Prostate gland (tissue), 2 donors: ENCODE results near the gene HOXA7.

Experiments used
- CTCF ChIP-seq, 4 experiments: fragments of 200-600 bp in 2 of 4; fragments of 450-650 bp in 2 of 4; sonication (generic) in 2 of 4; IDR thresholded peaks; 1 replicate in 3 of 4; 2 replicates in 1 of 4; pipeline ENCODE4 v1.5.1; 2016 to 2019; ENCODE audit warnings: antibody characterized with exemption in 4 of 4, mild to moderate bottlenecking in 2 of 4, moderate library complexity in 2 of 4
- POLR2A ChIP-seq: fragments of 450-650 bp; IDR thresholded peaks from one replicate; pipeline ENCODE4 v1.6.1; 2016; ENCODE audit warnings: antibody characterized with exemption, mild to moderate bottlenecking
- POLR2AphosphoS5 ChIP-seq: sonication (generic); formaldehyde crosslinking; IDR thresholded peaks from one replicate; pipeline ENCODE4 v1.6.1; 2017; ENCODE audit warnings: antibody characterized with exemption

DNA sequence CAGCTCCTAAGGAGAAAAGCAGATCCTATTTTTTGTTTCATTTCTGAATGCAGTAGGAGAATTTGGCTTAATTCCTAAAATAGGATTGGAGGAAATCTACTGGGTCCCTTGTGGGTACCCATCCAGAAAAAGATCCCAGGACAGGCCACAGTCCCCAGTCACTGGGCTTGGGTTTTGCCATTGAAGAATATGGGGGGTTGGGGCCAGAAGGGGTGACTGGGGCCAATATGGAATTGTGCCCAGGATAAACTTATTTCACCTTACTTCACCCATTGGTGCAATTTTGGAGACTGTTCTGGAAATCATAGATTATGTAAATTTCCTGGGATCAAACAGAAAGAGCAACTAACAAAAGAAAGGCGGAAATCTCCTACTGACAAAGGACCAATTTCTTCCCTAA, 18.0 kb downstream of the HOXA7 start:
- no peak for TF ChIP-seq CTCF (IDR thresholded peaks at IDR 0.05)
- no peak for TF ChIP-seq POLR2A
- TF ChIP-seq POLR2AphosphoS5, result no peak
